Sigmoid colon (tissue), 7 donors: ENCODE results near the gene DUOX2. TPM values are rescaled to one million over a fixed set of nuclear protein-coding genes. Genes with fewer than 3 reads are reported as not detected.
"Not testable (repeated sequence)": the region's sequence is repeated elsewhere in the genome, so short reads cannot be mapped to it uniquely, and the experiment has no call there.

Source experiments
- DNase-seq: peaks from one replicate; pipeline ENCODE4 v3.0.0-alpha.2; 2019
- H3K27ac ChIP-seq, 4 donors: fragments of 200-600 bp; sonication (generic); one replicate each; pipeline ENCODE4 v1.5.1; 2016 to 2019; ENCODE audit warnings: mild to moderate bottlenecking in 1 of 4
- H3K27me3 ChIP-seq, 3 donors: fragments of 200-600 bp; sonication (generic); one replicate each; pipeline ENCODE4 v1.5.1; 2019; ENCODE audit warnings: mild to moderate bottlenecking in 1 of 3
- H3K36me3 ChIP-seq, 4 donors: fragments of 200-600 bp; sonication (generic); one replicate each; pipeline ENCODE4 v1.5.1; 2016 to 2019
- H3K4me1 ChIP-seq, 4 donors: fragments of 200-600 bp; sonication (generic); one replicate each; pipeline ENCODE4 v1.5.1; 2017 to 2019
- H3K4me3 ChIP-seq, 4 donors: fragments of 200-600 bp; sonication (generic); one replicate each; pipeline ENCODE4 v1.5.1; 2017 to 2019; ENCODE audit warnings: mild to moderate bottlenecking in 2 of 4, moderate library complexity in 1 of 4
- H3K9me3 ChIP-seq, 4 donors: fragments of 200-600 bp in 3 of 4; sonication (generic) in 3 of 4; one replicate each; pipeline versions ENCODE4 v1.5.1 to v1.6.1; 2013 to 2019
- EP300 ChIP-seq, 4 donors: sonication (generic); formaldehyde crosslinking; IDR thresholded peaks; one replicate each; pipeline ENCODE4 v1.6.1; 2017; ENCODE audit warnings: antibody characterized with exemption in 4 of 4
- POLR2A ChIP-seq, 2 donors: fragments of 450-650 bp; IDR thresholded peaks; one replicate each; pipeline ENCODE4 v1.6.1; 2016; ENCODE audit warnings: antibody characterized with exemption in 2 of 2, mild to moderate bottlenecking in 2 of 2, moderate library complexity in 2 of 2
- POLR2AphosphoS5 ChIP-seq, 4 donors: sonication (generic); formaldehyde crosslinking; IDR thresholded peaks; one replicate each; pipeline ENCODE4 v1.6.1; 2017; ENCODE audit warnings: antibody characterized with exemption in 4 of 4
- WGBS, 2 donors: extraction: QIAGEN DNeasy Blood & Tissue Kit; methylation state at CpG; one replicate each; pipeline ENCODE4 v1.1.7; 2013; 5-methylcytosine and 5-hydroxymethylcytosine counted together
- intact Hi-C: fragments of 100-400 bp; cut with DNase I; formaldehyde crosslinking; loops from one replicate; pipeline ENCODE4 v1.15.1; 2023
- polyA plus RNA-seq, 3 donors: library from polyadenylated mRNA; stranded (reverse); fragments of 200-250 nt; gene quantifications; one replicate each; pipeline ENCODE4 v1.2.3, GENCODE V29; 2013
- total RNA-seq, 4 donors: library from RNA; depleted of rRNA; stranded (reverse); fragments of >200 nt; gene quantifications; one replicate each; pipeline ENCODE4 v1.1.0, GENCODE V29; 2016
- TF ChIP-seq, protein P1 (sequence below), 4 experiments: fragments of 450-650 bp in 3 of 4; fragments of 200-600 bp in 1 of 4; IDR thresholded peaks; one replicate each; pipeline ENCODE4 v1.5.1; 2016 to 2019; ENCODE audit warnings: antibody characterized with exemption in 4 of 4, mild to moderate bottlenecking in 3 of 4, moderate library complexity in 2 of 4
- donor health status: healthy with polysubstance abuse.
- donor health status: Bipolar disorder and iron deficiency.
- donor health status: healthy.

DUOX2 gene
- total and polyA plus RNA-seq, 7 donors: 0.14 to 125 (median 0.71) TPM

DNA sequence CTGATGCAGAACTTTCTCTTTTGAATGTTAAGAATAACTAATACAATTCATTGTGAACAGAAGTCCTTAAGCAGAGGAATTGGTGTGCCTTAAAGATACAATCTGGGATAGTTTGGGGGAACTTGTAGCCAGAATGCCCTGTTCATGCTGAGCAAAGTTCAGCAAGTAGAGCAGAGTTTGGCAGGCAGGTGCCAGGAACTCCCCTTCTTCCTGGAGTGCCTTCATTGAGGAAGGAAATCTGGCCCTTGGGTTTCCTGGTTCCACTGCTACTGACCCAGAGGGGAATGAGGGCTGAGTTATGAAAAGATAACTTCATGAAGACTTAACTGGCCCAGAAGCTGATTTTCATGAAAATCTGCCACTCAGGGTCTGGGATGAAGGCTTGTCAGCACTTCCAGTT, 40.4 kb downstream of the DUOX2 start:
- H3K4me3 ChIP-seq, H3K9me3 ChIP-seq, DNase-seq, H3K4me1 ChIP-seq, intact Hi-C loops, H3K27me3 ChIP-seq, H3K27ac ChIP-seq, H3K36me3 ChIP-seq: not testable (repeated sequence)

GRCh38 chr15:45069942-45070360, 44.0 kb downstream of the DUOX2 start:
- DNase-seq, H3K27me3 ChIP-seq, intact Hi-C loops, H3K27ac ChIP-seq, H3K4me1 ChIP-seq, H3K36me3 ChIP-seq, H3K9me3 ChIP-seq, H3K4me3 ChIP-seq: not testable (repeated sequence)
- 52 to 69% methylated on average over 5 to 6 of the region's 6 CpGs for WGBS, 2 donors

- Histone ChIP-seq H3K4me3 (no peak overlapping the region), H3K27me3 (no peaks in the 10 kb centered on the region), H3K9me3 (no peaks in the 10 kb centered on the region), H3K27ac (no peak overlapping the region), H3K36me3 (no peaks in the 10 kb centered on the region), H3K4me1 (no peaks in the 10 kb centered on the region)
- intact Hi-C loops: no loop called here
- TF ChIP-seq POLR2AphosphoS5 (IDR thresholded peaks at IDR 0.05): no peak
- TF ChIP-seq, protein P1, sequence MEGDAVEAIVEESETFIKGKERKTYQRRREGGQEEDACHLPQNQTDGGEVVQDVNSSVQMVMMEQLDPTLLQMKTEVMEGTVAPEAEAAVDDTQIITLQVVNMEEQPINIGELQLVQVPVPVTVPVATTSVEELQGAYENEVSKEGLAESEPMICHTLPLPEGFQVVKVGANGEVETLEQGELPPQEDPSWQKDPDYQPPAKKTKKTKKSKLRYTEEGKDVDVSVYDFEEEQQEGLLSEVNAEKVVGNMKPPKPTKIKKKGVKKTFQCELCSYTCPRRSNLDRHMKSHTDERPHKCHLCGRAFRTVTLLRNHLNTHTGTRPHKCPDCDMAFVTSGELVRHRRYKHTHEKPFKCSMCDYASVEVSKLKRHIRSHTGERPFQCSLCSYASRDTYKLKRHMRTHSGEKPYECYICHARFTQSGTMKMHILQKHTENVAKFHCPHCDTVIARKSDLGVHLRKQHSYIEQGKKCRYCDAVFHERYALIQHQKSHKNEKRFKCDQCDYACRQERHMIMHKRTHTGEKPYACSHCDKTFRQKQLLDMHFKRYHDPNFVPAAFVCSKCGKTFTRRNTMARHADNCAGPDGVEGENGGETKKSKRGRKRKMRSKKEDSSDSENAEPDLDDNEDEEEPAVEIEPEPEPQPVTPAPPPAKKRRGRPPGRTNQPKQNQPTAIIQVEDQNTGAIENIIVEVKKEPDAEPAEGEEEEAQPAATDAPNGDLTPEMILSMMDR (IDR thresholded peaks at IDR 0.05): no peak
- TF ChIP-seq EP300 (IDR thresholded peaks at IDR 0.05): no peak
- TF ChIP-seq POLR2A (IDR thresholded peaks at IDR 0.05): no peak
- no peak for DNase-seq
- 77% methylated on average over 4 of the region's 4 CpGs for WGBS, 2 donors
Observed at GRCh38 chr15:45064386-45064785, 49.6 kb downstream of the DUOX2 start.

DNA sequence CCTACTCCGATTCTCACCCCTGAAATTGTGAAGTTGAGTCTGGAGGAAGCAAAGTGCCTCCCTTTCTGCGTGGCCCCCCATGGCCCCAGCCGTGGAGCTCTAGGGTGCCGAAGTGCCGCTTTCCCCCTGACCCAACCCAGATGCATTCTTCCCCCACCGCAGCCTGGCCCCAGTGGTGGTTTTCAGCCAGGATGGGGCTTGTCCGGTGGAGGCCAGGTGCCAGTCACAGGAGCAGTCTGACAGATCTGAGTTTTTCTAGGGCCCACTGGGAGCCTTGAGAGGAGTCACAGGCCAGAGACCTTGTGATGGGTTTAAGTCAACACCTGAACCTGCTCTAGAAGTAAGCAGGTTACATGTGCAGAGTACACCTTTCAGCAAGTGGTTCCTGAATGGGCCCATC, 51.7 kb downstream of the DUOX2 start:
- H3K4me1 ChIP-seq, DNase-seq, H3K36me3 ChIP-seq, H3K27me3 ChIP-seq, intact Hi-C loops, H3K4me3 ChIP-seq, H3K27ac ChIP-seq, H3K9me3 ChIP-seq: not testable (repeated sequence)
- WGBS, 2 donors: 93 to 98% methylated on average over 6 to 7 of the region's 7 CpGs

GRCh38 chr15:45058690-45059675, 55.0 kb downstream of the DUOX2 start:
- H3K9me3 ChIP-seq, DNase-seq, H3K36me3 ChIP-seq, H3K27ac ChIP-seq, H3K4me1 ChIP-seq, H3K4me3 ChIP-seq, intact Hi-C loops, H3K27me3 ChIP-seq: not testable (repeated sequence)
- WGBS, 2 donors: 92 to 94% methylated on average over 3 of the region's 3 CpGs

GRCh38 chr15:45052676-45053075, 61.3 kb downstream of the DUOX2 start:
- H3K27me3 ChIP-seq, H3K36me3 ChIP-seq, H3K4me1 ChIP-seq, H3K27ac ChIP-seq, intact Hi-C loops, H3K4me3 ChIP-seq, DNase-seq, H3K9me3 ChIP-seq: not testable (repeated sequence)
- 95 to 97% methylated on average over 3 of the region's 3 CpGs for WGBS, 2 donors

DNA sequence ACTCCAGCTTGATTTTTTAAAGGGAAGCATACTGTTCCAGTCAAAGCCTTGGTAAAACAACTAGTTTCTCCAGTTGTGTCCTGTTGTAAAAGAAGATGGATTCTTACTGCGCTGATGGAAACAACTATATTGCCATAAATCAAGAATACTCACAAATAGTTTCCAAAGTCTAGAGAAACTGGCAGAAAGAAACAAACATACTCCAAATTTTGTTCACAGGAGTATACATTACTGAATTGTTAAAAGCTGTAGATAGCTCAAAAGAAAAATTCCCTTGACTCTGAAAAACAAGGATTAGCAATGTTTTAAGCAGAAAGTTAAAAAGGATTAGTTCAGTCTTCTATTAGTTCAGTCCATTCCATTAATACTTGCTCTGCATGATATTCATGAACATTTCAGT, 63.4 kb downstream of the DUOX2 start:
- Histone ChIP-seq H3K27me3 (no peaks in the 10 kb centered on the region), H3K9me3 (no peaks in the 10 kb centered on the region), H3K27ac (no peak overlapping the region), H3K36me3 (peaks cover 0 to 7% (median 0%) of the 10 kb centered on the region in 4 donors), H3K4me3 (no peak overlapping the region), H3K4me1 (no peaks in the 10 kb centered on the region)
- intact Hi-C loops: no loop called here
- TF ChIP-seq POLR2AphosphoS5 (IDR thresholded peaks at IDR 0.05) (no peak), POLR2A (IDR thresholded peaks at IDR 0.05) (no peak), EP300 (IDR thresholded peaks at IDR 0.05) (no peak)
- TF ChIP-seq, protein P1 (IDR thresholded peaks at IDR 0.05): no peak
- DNase-seq: no peak
- 96 to 98% methylated on average over 1 of the region's 1 CpG for WGBS, 2 donors
